Epithelial cell of prostate (primary cell): ENCODE measurements around the gene GALNTL6.

Experiments
- DNase-seq: peaks from one replicate; pipeline ENCODE4 v3.0.0-alpha.2; 2011; ENCODE audit warnings: low read depth, low spot score
- H3K27ac ChIP-seq: fragments of 450-650 bp; 2 replicates; pipeline ENCODE4 v1.5.1; 2017; ENCODE audit warnings: mild to moderate bottlenecking

The GALNTL6 gene

DNA sequence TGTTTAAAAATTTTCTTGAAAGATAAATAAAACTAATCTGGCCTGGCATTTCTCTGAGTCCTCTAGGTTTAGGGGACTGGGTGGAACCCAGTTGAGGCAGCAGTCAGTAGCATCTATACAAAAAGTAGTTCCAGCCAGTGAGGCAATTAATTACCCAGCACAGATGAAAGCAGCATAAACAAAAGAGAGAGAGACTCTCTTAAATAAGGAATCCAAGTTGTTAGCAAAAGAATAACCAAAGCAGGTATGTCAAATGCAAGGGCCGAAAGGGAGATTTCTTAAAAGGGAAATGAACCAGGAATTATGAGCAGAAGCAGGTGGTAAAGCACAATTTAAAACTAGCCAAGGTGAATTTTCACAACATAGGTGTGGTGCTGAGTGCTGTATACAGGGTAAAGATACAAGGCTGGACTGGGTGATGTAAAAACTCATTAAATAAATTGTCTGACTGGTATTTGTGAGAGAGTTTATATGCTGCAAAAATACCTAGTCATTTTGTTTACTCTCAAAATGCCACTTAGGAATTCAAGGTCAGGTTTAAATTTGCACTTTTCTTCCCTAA lies 1260.8 kb downstream of the GALNTL6 start:
- no peak for DNase-seq
- no peak overlapping the region for H3K27ac ChIP-seq

DNA sequence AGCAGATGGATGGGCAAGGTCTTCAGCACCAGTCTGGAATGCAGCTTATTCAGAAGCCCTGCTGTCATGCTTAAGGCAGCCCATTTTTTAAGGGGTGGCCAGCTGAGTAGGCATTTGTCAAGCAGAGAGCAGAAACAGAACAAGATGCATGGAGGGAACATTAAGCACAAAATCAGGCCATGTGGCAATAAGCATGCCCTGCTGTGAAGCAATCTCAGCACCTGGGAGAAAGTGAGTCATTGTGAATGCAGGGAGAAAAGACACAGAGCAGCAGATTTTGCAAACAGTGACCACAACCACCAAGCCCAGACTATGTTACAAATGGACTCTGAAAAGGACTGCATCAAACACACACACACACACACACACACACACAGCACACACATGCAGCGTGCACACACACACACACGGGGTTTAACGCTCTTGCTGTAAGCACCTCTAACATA lies 1261.3 kb downstream of the GALNTL6 start:
- H3K27ac ChIP-seq: no peak overlapping the region
- DNase-seq: peak; percentile 80

DNA sequence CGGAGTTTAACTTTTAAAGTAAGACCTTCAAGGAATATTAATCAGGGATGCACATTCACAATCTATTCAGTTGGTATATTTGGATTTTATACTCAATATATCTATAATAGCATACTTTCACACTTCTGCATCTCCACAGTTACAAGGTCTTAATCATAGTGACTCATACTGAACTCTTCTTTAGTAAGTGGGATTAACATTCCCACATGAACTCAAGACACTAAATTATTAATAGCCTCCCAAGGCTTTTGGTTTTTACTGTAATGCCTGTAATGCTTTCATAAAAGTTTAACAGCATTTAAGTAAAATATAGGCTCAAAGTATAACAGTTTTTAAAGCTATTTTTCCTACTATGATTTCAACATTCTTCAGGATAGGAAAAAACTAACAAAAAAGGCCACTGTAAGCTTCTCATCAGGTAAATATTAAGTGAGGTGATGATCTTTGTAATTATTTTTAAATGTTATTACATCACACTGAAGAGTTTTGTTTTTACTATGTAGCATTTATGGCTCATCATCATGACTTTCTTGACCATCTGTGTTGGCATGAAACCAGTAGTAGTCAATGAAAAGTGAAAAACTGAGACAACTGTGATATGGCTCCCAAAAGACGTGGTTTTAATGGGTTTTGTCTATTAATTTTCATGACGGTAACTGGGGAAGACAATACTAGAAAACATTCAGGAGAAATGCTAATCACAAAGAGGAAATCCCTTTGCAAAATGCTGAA lies 1263.9 kb downstream of the GALNTL6 start:
- DNase-seq: no peak
- no peak overlapping the region for H3K27ac ChIP-seq

DNA sequence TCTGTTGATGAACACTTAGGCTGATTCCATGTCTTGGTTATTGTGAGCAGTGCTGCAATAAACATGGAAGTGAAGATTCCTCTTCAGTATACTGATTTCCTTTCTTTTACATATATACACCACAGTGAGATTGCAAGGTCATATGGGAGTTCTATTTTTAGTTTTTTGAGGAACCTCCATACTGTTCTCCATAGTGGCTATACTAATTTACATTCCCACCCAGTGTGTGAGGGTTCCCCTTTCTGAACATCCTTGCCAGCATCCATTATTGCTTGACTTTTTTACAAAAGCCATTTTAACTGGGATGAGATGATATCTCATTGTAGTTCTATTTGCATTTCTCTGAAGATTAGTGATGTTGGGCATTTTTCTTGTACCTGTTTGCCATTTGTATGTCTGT lies 1274.9 kb downstream of the GALNTL6 start:
- no peak for DNase-seq
- H3K27ac ChIP-seq: no peak overlapping the region
